ENCODE data around the gene MPI. TPM values are rescaled to one million over a fixed set of nuclear protein-coding genes. Genes with fewer than 3 reads are reported as not detected.

The MPI gene
- total and polyA plus RNA-seq, 2 of the 8 experiments (the other 6 are each of a cell fraction or from before 2014, with no cell fraction given): 31.0 to 74.8 TPM

GRCh38 chr15:74920456-74920855 is 30.6 kb downstream of the MPI start:
- Histone ChIP-seq H2BK120ac (replicated peaks; ENCODE audit: low read depth, low read length) (no peak overlapping the region), H4K91ac (replicated peaks; ENCODE audit: insufficient read length, low read length) (no peak overlapping the region), H3K9ac (replicated peaks in 1 of 4; ENCODE audit: extremely low read depth in 1 of 4, low read depth in 3 of 4, low read length in 3 of 4) (no peak overlapping the region), H4K20me1 (replicated peaks in 1 of 2; ENCODE audit: control insufficient read depth in 1 of 2, insufficient read depth in 2 of 2, low read length in 2 of 2) (peaks cover 0 to 5% of the 10 kb centered on the region in 2 experiments), H3K23ac (ENCODE audit: insufficient read length) (no peak overlapping the region), H2AFZ (ENCODE audit: low read length) (no peak overlapping the region), H3K27me3 (replicated peaks in 1 of 4; ENCODE audit: control insufficient read depth in 3 of 4, extremely low read depth in 1 of 4, insufficient read depth in 3 of 4, low read length in 3 of 4) (no peaks in the 10 kb centered on the region), H3K27ac (ENCODE audit: low read depth, low read length) (no peak overlapping the region), H2BK5ac (ENCODE audit: low read depth, low read length) (no peak overlapping the region), H3K56ac (replicated peaks; ENCODE audit: insufficient read length, low read depth, low read length) (no peak overlapping the region), H3K79me1 (ENCODE audit: low read depth, low read length) (no peaks in the 10 kb centered on the region), H2AK5ac (ENCODE audit: low read depth, low read length) (no peak overlapping the region), H3K4me2 (ENCODE audit: insufficient read depth in 1 of 2, low read depth in 2 of 2, low read length in 2 of 2) (no peak overlapping the region), H2BK12ac (ENCODE audit: low read depth, low read length) (no peak overlapping the region), H4K8ac (ENCODE audit: extremely low read depth, insufficient read depth, low read length) (no peak overlapping the region), H3K4me3 (ENCODE audit: extremely low read depth in 1 of 4, insufficient read depth in 2 of 4, low read depth in 3 of 4, low read length in 4 of 4) (no peak overlapping the region), H3K79me2 (ENCODE audit: control insufficient read depth in 1 of 2, insufficient read depth in 2 of 2, low read length in 2 of 2) (no peaks in the 10 kb centered on the region), H3K4ac (replicated peaks; ENCODE audit: insufficient read length, low read depth, low read length) (no peak overlapping the region), H3K36me3 (ENCODE audit: control insufficient read depth in 2 of 4, insufficient read depth in 4 of 4, low read length in 3 of 4) (peaks cover 24 to 72% (median 56%) of the 10 kb centered on the region in 4 experiments), H3K9me3 (ENCODE audit: insufficient read depth in 2 of 2, low read depth in 1 of 2, low read length in 1 of 2) (no peaks in the 10 kb centered on the region), H3K14ac (ENCODE audit: insufficient read length) (no peak overlapping the region), H3K23me2 (ENCODE audit: low read depth, low read length) (no peaks in the 10 kb centered on the region), H2BK20ac (ENCODE audit: low read length) (no peak overlapping the region), H2BK15ac (ENCODE audit: low read length) (no peak overlapping the region), H3K4me1 (replicated peaks in 1 of 4; ENCODE audit: control insufficient read depth in 3 of 4, insufficient read depth in 4 of 4, low read length in 3 of 4) (no peaks in the 10 kb centered on the region), H4K5ac (ENCODE audit: insufficient read length, low read depth, low read length) (no peak overlapping the region), H3K18ac (ENCODE audit: extremely low read depth, low read length) (no peak overlapping the region)
- 94% methylated on average over 8 of the region's 8 CpGs; no CpG with 5 or more reads in 1 of the 2 experiments for WGBS, 2 experiments (ENCODE audit: extremely low coverage in 1 of 2, insufficient coverage in 1 of 2, insufficient read length in 1 of 2, insufficient replicate concordance in 2 of 2, low coverage in 1 of 2, low lambda C conversion rate in 2 of 2, missing lambda C conversion rate in 1 of 2)
- FAIRE-seq: no peak
- ChIA-PET POLR2A (ENCODE audit: partially characterized antibody) (interaction anchor here (0.7 to 1.2 kb wide), 2 partner anchors 9 to 46 kb away, joined by 4 to 6 read pairs; no protein-coding TSS in a partner anchor), CTCF (ENCODE audit: partially characterized antibody) (interaction anchor here (0.6 to 2.4 kb wide), 3 partner anchors 19 to 47 kb away, joined by 3 to 7 read pairs (median 3); no protein-coding TSS in a partner anchor)
- TF ChIP-seq SUZ12 (IDR thresholded peaks at IDR 0.05; ENCODE audit: low read length): no peak
- TF ChIP-seq CREB1 (IDR thresholded peaks at IDR 0.05): no peak
- TF ChIP-seq RFX5 (IDR thresholded peaks at IDR 0.05; ENCODE audit: borderline replicate concordance, low read depth, low read length): no peak
- no peak for TF ChIP-seq TAF1 (IDR thresholded peaks at IDR 0.05; ENCODE audit: low read depth, low read length)
- TF ChIP-seq ATF3 (IDR thresholded peaks at IDR 0.05; ENCODE audit: insufficient read depth, low read depth, low read length): no peak
- no peak for TF ChIP-seq FOSL1 (IDR thresholded peaks at IDR 0.05; ENCODE audit: insufficient read depth, low read depth, low read length)
- TF ChIP-seq SP4 (IDR thresholded peaks at IDR 0.05; ENCODE audit: low read length): no peak
- no peak for TF ChIP-seq GTF2F1 (IDR thresholded peaks at IDR 0.05; ENCODE audit: borderline replicate concordance, low read depth, low read length)
- TF ChIP-seq SP1 (IDR thresholded peaks at IDR 0.05; ENCODE audit: low read depth, low read length): no peak
- TF ChIP-seq SIX5 (IDR thresholded peaks at IDR 0.05; ENCODE audit: low read depth, low read length): no peak
- no peak for TF ChIP-seq TCF12 (IDR thresholded peaks at IDR 0.05; ENCODE audit: low read depth, low read length)
- no peak for TF ChIP-seq SP2 (IDR thresholded peaks at IDR 0.05; ENCODE audit: low read length)
- DNase-seq (ENCODE audit: low read depth in 1 of 2, low spot score in 2 of 2): no peak
